Stimulated activated CD8-positive, alpha-beta memory T cell treated with anti-CD3 and anti-CD28 coated beads, Interleukin-7, amount 100 ng/mL, for 48 hours (primary cell): ENCODE data around the gene KAZN.
"Not testable (repeated sequence)": the region's sequence is repeated elsewhere in the genome, so short reads cannot be mapped to it uniquely, and the experiment has no call there.

Experiments
- DNase-seq, 2 donors: peaks; one replicate each; pipeline ENCODE4 v3.0.0-alpha.2; 2020; ENCODE audit warnings: low read depth in 1 of 2; ENCODE audit errors: extremely low read depth in 1 of 2

Gene KAZN

GRCh38 chr1:15039017-15039648 lies 440.6 kb downstream of the KAZN start:
- no peak for DNase-seq

DNA sequence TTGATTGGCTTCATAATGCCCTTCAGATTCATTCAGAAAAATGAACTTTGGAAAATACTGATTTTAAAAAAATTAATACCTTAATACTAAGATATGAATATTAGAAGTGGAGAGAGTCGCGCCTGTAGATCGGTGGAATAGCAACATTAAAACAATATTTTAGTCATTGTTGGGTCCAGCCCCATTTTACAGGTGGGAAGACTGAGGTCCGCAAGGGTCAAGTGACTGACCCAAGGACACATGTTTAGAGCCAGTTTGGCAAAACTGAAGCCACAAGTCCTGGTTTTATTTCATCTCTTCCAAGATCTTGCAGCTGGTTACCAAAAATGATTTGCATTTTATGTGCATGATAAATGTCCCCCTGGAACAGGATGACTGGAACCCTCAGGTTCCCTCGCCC lies 441.4 kb downstream of the KAZN start:
- DNase-seq: no peak

DNA sequence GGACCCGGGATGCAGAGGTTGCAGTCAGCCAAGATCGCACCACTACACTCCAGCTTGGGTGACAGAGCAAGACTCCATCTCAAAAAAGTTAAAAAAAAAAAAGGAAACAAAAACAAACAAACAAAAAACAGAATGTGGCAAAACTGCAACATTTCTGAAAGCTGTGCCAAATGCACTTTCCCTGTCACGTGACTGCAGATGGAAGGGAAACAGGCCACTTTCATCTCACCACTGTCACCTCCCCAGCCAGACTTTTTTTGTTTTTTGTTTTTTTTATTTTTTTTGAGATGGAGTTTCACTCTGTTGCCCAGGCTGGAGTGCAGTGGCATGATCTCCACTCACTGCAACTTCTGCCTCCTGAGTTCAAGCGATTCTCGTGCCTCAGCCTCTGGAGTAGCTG lies 442.2 kb downstream of the KAZN start:
- not testable (repeated sequence) for DNase-seq

GRCh38 chr1:15042866-15043265 lies 444.4 kb downstream of the KAZN start:
- no peak for DNase-seq

GRCh38 chr1:15043934-15044333 lies 445.4 kb downstream of the KAZN start:
- no peak for DNase-seq

GRCh38 chr1:15045123-15045522 lies 446.6 kb downstream of the KAZN start:
- no peak for DNase-seq

DNA sequence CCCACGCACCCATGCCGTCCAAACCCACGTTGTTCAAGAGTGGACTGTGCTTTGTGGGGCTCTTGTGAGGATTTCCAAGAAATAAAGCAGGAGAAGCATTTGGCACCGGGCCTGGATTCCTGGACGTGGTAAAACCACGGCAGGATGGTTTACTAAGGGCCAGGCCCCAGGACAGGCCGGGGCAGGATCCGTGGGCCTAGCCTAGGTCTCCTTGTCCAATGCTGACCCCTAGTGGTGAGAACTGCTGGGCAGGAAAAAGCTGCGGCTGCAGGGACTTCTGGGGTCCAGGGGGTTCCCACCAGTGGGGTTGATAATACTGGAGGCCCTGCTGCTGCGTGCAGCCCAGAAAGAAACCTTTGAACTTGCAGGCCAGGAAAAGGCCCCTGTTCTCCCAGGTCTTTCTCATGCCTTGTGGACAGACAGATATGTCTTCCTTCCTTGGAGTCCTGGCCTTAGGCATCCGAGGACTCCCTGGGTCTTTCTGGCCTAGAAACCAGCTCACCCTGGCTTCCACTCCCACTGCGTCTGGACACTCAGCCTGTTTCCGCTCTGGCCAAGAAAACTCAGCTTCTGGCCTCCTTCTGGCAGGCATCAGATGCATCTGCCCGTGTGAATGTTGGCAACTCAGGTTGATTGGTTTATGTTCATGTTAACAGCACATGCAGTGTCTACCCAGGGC lies 448.1 kb downstream of the KAZN start:
- DNase-seq: peak; percentile 18 to 20

DNA sequence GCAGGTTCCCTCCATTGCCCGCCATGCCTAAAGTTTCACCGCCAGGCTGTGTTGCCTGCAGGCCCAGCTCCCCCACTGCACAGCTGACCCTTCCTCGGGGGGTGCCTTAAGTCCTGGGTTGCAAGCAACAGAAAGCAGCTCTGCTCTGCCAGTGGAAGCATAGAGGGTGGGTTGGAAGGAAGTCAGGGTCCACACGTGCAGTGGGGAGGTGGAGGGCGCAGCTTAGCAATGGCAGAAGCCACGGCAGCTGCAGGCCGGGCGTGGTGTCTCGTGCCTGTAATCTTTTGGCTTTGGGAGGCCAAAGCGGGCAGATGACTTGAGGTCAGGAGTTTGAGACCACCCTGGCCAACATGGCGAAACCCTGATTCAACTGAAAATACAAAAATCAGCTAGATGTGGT lies 448.8 kb downstream of the KAZN start:
- no peak for DNase-seq

DNA sequence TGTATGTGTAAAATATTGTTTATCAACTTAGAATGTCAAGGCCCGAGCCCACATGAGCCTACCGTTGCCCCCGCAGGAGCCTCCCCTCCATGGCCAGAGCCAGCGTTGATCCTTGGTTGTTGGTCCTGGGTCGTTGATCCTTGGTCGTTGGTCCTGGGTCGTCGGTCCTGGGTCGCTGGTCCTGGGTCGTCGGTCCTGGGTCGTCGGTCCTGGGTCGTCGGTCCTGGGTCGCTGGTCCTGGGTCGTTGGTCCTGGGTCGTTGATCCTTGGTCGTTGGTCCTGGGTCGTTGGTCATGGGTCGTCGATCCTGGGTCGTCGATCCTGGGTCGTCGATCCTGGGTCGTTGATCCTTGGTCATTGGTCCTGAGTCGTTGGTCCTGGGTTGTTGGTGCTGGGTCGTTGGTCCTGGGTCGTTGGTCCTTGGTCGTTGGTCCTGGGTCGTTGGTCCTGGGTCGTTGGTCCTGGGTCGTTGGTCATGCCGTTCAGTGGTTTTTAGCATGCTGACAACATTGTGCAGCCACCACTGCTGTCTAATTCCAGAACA lies 450.0 kb downstream of the KAZN start:
- DNase-seq: no peak

DNA sequence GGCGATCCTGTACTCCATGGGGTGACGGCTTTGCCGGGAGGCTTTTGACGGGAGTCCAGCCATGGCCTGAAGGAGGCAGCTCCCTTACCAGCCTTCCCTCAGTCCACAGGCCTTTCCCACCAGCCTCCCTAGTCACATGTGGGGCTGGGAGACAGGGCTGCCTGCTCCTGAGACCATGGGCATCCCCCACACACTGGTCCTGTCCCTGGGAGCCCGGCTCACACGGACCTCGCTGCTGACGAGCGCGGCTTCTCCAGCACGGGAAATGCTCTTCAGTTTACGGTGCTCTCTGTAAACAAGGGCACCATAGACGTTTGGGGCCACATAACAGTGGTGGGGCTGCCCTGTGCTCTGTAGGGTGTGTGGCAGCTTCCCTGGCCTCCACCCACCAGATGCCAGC lies 450.6 kb downstream of the KAZN start:
- DNase-seq: no peak

- no peak for DNase-seq
These were observed 453.5 kb downstream of the KAZN start for GRCh38 chr1:15051882-15052528.

GRCh38 chr1:15053153-15053552 lies 454.7 kb downstream of the KAZN start:
- DNase-seq: no peak

DNA sequence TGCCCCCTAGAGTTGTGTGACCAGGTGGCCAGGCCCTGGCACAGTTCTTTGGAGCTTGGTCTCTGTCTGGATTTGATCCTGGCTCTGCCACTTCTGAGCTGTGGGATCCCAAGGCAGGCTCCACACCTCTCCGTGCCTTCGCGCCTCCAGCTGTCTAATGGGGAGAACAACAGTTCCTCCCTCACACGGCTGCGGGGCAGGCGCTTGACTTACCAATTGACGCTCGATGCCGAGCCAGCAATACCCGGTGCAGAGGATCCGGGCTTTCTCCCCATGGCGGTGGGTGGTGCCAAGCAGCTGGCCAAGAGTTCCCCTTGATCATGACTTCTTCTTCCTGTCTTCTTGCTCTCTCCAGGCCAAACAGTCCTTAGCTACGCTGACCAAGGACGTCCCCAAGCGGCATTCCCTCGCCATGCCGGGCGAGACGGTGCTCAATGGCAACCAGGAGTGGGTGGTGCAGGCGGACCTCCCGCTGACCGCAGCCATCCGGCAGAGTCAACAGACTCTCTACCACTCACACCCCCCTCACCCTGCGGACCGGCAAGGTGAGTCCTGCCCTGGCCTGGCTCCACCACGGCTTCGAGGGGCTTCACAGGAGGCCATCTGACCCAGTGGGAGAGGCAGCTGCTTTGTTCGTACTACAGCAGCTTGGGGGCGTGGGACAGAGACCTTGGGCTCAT lies 457.4 kb downstream of the KAZN start:
- no peak for DNase-seq

DNA sequence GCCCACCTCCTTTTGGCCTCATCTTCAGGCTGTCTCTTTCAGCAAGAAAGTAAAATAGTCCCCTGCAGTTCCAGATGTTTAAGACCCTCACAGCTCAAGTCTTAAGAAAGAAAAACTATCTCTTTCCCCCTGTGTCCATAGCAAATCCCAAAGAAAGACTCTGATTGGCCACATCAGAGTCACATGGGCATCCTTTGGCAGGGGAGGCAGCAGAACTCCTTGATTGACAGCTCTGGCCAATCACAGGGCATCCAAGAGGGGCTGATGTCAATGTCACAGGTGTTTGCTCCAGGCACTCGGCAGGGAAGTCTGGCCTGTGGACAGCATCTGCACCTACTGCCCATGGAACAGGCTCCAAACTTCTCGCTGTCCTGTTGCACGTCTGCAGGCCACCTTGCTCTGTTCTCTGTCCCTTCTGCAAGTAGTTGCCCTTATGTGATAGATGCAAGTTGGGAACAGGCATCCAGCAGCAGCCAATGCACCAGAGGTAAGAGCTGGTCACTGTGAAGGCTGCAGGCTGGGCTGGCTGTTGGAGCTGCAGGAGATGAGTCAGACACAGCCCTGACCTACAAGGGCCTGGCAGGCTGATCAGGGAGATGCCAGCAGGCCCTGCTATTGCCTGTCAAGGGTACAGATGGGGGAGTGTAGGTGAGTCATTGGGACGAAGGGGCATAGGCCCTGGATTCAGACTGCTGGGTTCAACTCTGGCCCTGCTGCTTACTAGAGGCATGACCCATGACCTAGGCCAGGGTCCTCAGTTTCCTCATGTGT lies 458.2 kb downstream of the KAZN start:
- DNase-seq: no peak

DNA sequence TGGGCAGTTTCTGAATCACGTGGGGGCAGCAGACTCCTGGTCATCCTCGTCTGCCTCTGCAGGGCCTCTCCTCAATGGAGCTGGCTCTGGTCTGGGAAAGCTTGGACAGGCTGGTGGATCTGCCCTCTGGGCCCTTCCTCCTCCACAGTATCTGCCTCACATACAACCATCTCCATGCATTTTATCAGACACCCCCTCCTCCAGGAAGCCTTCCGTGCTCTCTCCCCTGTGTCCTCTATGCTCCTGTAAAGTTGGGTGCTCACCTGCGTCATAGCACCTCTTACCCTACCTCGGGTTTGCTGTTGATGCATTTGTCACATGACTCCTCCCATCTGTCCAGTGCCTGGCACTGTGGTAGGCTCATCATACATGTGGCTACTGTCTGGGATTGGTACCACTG lies 459.3 kb downstream of the KAZN start:
- no peak for DNase-seq

DNA sequence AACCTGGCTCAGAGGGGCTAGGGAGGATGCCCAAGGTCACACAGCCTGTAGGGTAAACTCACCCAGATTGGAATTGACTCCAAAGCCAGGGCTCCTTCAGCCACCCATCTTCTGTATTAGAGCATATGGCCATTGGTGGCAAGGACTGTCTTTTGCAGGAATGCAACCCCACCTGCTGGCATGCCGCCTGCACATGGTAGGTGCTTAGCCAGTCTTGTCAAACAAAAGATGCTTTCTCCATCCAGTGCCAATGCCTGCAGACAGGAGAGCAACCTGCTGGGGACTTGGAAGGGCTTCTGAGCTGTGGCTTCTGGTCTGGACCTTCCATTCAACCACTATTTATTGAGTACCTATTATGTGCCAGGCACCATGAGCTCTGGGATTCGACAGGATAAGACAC lies 459.8 kb downstream of the KAZN start:
- no peak for DNase-seq

DNA sequence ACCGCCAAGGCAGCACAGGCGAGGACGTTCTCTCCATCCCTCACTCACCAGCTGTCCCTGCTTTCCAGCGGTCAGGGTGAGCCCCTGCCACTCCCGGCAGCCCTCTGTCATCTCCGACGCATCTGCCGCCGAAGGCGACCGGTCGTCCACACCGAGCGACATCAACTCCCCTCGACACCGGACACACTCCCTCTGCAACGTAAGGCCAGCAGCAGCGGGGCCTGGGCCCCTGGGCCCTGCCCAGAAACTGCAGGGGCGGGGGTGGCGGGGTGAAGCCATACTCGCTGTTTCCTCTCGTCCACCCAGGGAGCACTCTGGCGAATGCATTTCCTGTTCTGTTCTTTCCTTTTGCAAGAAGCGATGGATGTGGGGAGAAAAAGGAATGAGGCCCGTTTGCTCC lies 461.6 kb downstream of the KAZN start:
- DNase-seq: no peak

DNA sequence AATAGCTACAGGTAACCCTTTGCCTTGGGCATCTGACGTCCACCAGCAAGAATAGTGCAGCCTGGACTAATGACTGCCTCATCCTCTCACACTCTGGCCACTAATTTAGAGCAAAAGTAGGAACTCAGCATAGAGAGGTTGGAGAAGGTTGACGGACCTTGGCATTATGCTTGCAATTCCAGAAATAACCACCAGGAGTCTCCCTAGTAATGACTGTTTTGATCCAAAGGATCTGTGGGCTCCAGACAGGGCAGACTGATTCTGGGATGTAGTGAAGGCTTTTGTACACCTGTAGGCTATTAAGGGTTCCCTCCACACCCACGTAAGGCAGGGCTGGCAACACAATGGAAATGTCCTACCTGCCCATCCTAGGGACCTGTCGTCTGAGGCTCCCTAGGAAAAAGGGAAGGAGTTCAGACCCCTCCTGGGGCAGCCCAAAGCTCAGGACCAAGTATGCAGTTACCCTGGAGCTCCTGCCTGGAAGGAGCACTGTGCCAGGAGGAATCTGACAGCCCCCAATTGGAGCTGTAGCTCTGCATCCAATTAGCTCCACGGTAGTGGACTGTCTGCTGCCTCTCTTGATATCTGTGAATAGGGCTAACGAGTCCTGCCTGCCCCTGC lies 464.1 kb downstream of the KAZN start:
- no peak for DNase-seq

DNA sequence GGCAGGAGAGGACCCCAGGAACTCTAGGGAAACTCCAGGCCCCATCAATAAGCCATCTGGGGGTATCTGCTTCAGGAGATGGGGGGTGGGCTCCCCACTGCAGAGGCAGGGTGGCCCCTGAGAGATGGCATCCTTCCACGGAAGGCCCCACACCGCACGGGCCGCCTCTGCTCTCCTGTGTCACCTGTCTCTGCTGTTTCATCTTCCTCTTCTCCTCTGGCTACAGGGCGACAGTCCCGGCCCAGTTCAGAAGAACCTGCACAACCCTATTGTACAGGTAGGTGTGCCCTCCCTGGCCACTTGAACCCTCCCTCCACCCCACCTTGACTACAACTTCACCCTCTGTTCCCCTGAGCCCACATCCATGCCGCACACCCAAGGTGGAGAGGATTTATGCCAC lies 464.9 kb downstream of the KAZN start:
- DNase-seq: no peak

GRCh38 chr1:15063783-15064182 lies 465.3 kb downstream of the KAZN start:
- no peak for DNase-seq
